Femur (tissue), 1 donor: ENCODE measurements around the gene KCNG4.

Experiments
- DNase-seq: peaks from one replicate; pipeline ENCODE4 v3.0.0-alpha.2; 2017

Gene KCNG4

DNA sequence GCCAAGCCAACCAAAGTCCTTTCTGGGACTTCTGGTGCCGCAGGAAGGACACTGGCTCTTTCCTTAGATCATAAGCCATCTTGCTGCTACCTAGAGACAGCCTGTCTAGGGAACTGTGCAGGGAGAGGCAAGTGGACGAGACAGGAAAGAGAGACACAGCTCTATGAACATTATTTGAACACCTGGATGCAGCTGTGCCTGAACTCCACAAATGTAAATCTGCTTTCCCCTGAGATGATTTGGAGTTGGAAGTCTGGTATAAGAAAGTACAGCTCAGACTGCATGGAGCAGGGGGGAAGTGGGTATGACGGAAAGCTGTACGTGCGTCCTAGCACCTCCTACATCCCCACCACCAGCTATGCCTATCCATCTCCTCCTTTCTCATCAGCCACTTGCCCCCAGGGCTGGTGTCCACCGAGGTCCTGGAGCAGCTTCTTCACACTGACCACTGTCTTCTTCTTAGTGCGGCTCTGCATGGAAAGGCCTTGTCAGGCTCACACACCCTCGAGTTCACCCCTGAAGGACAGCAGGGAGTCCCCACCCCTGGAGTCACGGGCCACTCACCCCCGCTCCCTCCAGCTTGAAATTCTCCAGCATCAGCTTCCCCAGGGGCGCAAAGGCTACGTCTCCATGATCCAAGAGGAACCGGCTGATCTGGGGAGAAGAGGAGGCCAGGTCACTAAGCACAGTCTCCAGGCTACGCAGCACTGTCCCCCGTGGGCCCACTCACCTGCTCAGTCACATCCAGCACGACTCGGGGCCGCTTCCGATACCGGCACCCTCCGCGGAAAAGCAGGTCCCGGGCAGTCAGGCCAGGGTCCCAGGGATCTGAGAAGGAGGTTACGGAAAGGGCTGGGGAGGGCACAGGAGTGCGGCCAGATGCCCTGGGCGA lies 56.9 kb downstream of the KCNG4 start:
- no peak for DNase-seq

DNA sequence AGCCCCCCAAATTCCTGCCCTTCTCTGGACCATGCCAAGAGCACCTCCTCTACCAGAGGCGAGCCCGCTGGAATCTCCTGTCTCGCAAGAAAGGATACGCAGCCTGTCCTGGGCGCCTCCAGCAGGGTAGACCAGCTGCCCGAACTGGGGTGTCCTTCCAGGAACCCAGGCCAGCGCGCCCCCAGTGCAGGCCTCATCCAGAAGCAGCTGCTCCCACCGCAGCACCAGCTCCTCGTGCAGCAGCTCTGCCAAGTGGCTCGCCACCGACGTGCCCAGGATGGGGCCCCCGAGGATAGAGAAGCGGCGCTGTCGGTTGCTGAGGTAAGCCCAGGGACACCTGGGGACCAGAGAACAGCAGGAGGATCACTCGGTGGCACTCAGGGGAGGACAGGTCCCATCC lies 57.7 kb downstream of the KCNG4 start:
- DNase-seq = no peak

DNA sequence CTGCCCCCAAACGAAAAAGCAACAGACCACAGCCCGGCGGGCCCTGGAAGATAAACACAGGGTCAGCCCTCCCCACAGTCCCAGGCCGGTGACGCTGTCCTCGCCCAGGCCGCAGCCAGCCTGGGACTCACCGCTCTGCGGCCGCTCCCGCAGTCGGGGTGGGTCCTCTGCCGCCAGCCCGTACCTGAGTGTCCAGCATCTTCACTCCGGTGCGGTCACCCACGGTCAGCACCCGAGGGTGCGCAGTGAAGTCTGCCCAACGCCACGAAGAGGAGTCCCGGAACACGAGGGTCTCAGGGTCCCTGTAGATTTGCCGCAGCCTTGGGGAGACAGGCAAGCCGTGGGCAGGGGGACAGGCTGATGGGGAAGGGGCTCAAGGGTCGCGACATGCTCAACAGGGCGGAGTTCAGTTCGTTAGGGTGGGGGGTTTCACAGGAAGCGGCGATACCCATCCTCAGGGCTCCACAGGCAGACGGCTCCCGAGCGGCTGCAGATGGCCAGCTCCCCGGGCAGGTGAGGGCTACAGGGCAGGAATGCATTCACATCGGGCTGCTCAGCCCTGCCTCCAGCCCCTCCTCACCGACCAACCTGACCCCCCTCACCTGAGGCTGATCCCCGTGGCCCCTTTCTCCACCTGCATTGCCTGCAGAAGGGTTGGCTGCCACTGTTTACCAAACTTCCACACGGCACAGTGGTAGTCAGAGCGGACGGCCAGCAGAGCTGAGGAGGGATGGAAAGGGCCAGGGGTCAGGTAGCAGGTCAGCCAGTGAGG lies 58.5 kb downstream of the KCNG4 start:
- DNase-seq = no peak

DNA sequence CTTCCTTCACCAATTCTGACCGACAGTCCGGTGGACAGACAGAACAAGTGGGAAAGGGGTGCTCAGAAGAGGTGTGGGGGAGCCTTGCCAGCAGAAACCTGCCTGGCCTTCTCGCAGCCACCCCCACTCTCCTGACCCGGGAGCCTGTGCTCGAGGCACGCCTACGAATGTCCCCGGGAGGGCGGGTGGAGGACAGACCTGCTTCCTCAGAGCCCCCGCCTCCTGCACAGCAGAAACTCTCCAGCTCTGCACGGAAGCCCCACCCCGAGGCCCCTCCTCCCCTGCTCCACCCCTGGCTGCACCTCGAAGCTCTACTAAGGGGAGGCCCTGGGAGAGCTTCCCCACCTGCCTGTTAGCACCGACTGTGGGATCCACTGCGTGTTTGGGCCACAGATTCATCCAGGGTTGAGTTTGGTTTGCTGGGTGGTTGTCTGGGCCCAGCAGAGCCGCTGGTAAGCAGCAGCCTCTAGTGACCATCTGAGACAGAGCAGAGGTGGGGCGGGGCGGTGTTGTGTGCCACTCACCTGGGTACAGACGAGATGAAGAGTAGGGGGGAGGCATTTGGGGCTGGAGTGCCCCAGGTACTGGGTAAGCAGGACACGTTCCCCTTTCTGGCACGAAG lies 59.2 kb downstream of the KCNG4 start:
- DNase-seq = no peak

DNA sequence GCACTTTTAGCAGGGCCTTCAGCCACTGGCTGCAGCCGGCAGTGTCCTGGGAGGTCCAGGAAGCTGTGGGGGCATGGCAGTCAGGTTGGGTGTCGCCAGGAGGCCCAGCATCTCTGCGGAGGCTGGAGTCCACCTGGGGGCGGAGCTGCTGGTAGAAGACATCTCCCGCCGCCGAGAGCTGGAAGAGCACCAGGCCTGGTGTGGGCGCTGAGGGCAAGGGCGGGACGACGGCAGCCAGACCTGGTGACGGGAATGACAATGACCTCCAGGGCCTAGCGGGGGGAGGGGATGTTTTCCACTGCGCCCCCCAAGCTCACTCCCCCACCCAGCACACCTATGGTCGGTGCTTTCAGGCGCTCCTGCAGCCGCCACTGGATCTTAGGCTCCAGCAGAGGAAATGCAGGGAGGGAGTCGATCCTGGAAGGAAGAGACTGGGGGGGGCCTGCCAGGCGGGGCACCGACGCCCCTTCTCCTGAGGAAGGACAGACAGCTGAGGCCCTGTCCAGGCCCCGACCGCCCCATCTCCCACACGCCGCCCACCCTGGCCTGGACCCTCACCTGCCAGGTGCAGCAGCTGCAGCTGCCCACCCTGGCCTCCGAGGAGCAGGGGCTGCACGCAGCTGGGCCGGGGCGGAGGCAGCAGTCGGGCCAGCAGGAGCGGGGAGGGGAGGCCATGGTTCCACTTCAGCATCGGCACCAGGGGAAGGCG lies 60.0 kb downstream of the KCNG4 start:
- DNase-seq = no peak

DNA sequence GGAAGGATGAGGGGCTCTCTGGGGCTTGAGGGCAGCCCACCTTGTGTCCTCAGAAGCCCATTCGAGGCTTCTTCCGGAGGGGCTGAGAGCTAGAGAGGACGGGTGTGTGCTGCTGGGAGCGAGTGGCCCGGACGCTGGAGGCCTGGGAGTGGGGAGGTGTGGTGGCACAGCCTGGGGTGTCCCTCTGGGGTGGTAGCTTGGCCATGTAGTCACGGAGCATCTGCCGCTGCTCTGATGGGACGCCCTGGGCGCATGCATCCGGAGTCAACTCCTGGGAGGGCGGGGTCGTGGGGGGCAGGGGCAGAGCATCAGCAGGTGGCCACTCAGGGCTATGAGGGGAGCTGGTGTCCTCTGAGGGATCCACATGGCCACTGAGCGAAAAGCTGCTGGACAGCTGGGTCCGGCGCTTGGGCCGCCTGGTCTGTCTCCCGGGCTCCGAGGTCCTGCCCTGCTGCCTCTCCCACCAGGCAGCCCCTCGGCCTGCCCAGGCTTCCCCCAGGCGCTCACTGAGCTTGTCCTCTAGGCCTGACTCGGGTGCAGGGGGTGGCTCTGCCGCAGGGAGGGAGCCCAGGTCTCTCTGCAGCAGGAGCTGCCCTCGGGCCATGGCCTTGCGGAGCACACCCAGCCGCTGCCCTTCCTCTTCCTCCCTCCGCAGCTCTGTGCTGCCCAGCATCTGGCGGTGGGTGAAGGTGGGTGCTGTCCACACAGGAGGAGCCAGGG lies 60.8 kb downstream of the KCNG4 start:
- DNase-seq = no peak

DNA sequence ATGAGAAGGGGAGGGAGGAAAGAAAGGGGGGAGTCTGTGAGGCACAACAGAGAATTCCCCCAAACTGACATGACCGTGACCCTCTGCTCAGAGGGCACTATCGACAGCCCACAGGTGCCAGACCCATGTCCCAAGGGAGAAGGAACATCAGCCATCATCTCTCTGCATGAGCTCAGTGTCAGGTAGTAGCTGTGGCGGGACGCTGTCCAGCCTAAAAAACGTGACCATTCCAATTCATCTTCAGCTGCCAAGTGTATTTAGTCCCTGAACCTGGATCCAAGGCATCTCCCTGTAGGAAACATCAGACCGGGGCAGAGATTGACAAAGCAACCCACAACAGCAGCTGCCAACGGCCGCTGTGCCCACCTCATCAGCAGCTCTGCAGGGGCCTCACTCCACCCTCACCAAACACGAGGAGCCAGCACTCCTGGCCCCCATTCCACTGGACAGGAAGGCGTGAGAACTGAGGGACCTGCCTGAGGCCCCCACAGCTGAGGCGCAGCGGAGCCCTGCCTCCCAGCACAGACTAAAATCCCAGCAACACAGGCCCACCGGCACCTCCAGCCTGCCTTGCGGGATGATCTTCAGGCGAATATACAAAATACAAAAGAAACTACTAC lies 61.6 kb downstream of the KCNG4 start:
- no peak for DNase-seq

DNA sequence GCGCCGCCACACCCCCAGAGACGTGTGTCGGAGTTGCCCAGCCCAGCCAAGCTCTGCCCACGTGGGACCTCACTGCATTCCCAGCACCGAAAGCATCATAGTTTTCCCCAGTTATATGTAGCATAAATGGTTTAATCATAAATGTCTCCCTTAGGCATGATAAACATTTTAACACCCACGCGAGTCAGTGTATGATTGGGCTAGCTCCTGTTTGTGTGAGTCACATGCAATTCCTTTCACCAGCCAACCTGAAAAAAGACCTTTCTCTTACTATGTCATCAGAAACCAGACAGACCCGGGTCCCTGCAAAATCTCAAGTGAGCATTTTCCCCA lies 62.1 kb downstream of the KCNG4 start:
- no peak for DNase-seq

DNA sequence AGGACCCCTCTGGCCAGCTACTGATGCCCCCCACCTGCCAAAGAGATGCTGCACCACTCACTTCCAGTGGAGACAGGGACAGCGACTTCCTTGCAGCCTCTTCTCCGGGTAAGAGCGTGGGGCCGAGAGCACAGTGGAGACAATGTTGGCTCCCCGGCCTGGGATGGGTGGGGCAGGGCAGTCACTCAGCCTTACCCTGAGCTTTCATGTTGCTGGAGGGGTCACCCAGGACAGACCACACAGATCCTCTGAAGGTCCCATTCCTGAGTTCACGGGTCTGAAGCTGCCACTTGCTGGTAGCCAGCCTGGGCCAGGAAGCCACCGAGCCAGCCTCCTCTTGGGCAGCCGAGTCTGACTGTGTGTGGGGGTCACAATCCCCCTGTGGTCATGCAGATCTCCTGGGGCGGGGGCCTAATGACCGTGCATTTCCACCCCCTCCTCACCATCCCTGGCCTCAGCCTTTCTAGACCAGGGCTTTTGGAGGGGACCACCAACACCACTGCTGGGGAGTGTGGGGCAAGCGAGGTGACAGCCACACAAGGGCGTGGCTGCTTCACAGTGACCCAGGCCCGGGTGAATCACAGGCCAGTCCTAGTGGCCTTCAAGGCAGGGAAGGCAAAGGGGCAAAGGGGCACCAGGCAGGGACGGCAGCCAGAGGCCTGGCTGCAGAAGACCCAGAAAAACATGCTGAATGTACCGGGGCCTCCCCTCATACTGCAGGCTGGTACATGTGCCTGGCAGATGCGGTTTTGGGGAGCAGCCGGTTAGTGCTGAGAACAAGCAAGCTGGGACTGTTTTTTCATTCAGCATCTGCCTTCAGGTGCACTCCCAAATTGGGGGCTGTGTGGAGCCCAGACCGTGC lies 63.4 kb downstream of the KCNG4 start:
- no peak for DNase-seq

DNA sequence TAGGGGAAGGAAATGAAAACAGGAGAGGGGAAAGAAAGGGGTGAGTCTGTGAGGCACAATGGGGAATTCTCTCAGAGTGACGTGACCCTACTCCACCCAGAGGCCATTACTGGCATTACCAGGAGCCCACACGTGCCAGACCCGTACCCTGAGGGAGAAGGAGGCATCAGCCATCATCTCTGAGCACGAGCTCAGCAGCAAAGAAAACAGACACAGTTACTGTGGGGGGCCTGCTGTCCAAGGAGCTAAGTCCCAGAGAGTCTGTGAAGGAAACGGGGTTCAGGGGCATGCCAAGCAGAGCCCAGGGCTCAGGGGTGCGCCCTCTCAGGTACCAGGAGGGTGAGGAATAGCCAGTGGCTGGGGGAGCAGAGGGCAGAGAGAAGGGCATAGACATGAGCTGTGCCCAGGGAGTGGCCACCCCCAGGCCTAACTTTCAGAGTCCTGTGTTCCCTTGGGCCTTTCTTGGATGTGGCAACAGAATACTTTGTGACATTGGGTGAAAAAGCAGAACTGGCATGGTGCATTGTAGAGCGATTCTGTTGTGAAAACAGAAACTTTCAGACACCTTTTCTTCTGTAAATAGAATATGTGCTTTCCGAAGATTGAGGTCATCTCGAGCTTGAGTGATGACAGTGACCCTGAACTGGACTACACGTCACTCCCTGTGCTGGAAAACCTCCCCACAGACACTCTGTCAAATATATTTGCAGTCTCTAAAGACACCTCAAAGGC lies 64.3 kb downstream of the KCNG4 start:
- DNase-seq = no peak

DNA sequence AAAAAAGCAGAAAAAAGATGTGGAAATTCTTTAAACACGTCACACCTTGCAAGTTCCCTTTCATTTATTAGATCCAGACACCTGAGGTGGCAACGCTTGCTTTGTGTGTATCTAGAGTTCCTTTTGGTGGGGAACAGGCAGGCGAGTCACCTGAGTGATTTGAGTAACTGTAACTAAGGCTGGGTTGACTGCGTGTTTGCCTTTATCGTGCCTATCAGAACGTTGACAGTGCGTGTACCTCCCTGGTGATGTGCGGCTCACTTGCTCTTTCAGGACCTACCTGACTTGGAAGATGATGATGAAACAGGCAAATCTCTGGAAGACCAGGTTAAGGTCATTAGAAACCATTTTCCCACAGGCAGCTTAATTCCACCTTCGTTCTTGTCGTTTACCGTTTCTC lies 65.4 kb downstream of the KCNG4 start:
- DNase-seq = no peak

DNA sequence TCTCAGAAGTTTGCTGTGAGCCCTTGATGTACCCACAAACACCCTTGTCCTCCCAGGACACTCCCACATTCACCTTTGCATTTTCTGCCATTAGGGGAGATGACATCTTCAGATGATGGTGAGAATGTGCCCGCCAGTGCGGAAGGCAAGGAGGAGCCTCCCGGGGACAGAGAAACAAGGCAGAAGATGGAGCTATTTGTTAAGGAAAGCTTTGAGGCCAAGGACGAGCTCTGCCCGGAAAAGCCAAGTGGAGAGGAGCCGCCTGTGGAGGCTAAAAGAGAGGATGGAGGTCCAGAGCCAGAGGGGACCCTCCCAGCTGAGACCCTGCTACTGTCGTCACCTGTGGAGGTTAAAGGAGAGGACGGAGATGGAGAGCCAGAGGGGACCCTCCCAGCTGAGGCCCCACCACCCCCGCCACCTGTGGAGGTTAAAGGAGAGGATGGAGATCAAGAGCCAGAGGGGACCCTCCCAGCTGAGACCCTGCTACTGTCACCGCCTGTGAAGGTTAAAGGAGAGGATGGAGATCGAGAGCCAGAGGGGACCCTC lies 70.0 kb downstream of the KCNG4 start:
- no peak for DNase-seq
